Lung (tissue), 12 donors: ENCODE measurements around the gene NHS. TPM values are rescaled to one million over a fixed set of nuclear protein-coding genes. Genes with fewer than 3 reads are reported as not detected.

Experiments used
- ATAC-seq: fragments of 200-7000 bp; cut with Tn5 transposase; one replicate; pipeline ENCODE4 v1.9.1; 2020; ENCODE audit warnings: moderate number of reproducible peaks; ENCODE audit not compliant: insufficient read depth, low FRiP score
- DNase-seq, 3 donors: peaks; one replicate each; pipeline ENCODE4 v3.0.0-alpha.2; 2013 to 2017
- H3K27ac ChIP-seq, 2 donors: one replicate each; pipeline ENCODE4 v1.5.1; 2013; ENCODE audit warnings: mild to moderate bottlenecking in 2 of 2, moderate library complexity in 2 of 2, control low read depth in 1 of 2, inconsistent platforms in 1 of 2, low read depth in 1 of 2, low read length in 1 of 2
- H3K27me3 ChIP-seq, 3 donors: one replicate each; pipeline ENCODE4 v1.5.1; 2013; ENCODE audit warnings: low read length in 2 of 3; ENCODE audit not compliant: control insufficient read depth in 3 of 3, insufficient read depth in 3 of 3
- H3K36me3 ChIP-seq, 4 donors: one replicate each; pipeline ENCODE4 v1.5.1; 2013; ENCODE audit warnings: low read length in 4 of 4, mild to moderate bottlenecking in 1 of 4, moderate library complexity in 1 of 4; ENCODE audit not compliant: control insufficient read depth in 4 of 4, insufficient read depth in 4 of 4
- H3K4me1 ChIP-seq, 5 donors: one replicate each; pipeline ENCODE4 v1.5.1; 2013; ENCODE audit warnings: low read length in 5 of 5, mild to moderate bottlenecking in 2 of 5, moderate library complexity in 1 of 5; ENCODE audit not compliant: control insufficient read depth in 5 of 5, insufficient read depth in 5 of 5
- H3K4me3 ChIP-seq: one replicate; pipeline ENCODE4 v1.5.1; 2013; ENCODE audit warnings: mild to moderate bottlenecking, control low read depth, moderate library complexity
- H3K9ac ChIP-seq, 2 donors: one replicate each; pipeline ENCODE4 v1.5.1; 2013; ENCODE audit warnings: low read length in 2 of 2, control low read depth in 1 of 2; ENCODE audit not compliant: insufficient read depth in 1 of 2
- H3K9me3 ChIP-seq, 4 donors: one replicate each; pipeline ENCODE4 v1.5.1; 2013; ENCODE audit warnings: low read length in 3 of 4, mild to moderate bottlenecking in 1 of 4, moderate library complexity in 1 of 4; ENCODE audit not compliant: control insufficient read depth in 4 of 4, insufficient read depth in 3 of 4
- CTCF ChIP-seq: IDR thresholded peaks from 2 replicates; pipeline ENCODE4 v1.5.1; 2012; ENCODE audit warnings: mild to moderate bottlenecking; ENCODE audit errors: control extremely low read depth, extremely low read depth
- WGBS, 2 donors: extraction: QIAGEN DNeasy Blood & Tissue Kit; methylation state at CpG; one replicate each; pipeline ENCODE4 v1.1.7; 2013; 5-methylcytosine and 5-hydroxymethylcytosine counted together
- polyA plus RNA-seq, 2 donors: library from polyadenylated mRNA; stranded (reverse); fragments of 200-250 nt; gene quantifications; one replicate each; pipeline ENCODE4 v1.2.1, GENCODE V29; 2013
- total RNA-seq, 2 donors: library from RNA; depleted of rRNA in 1 of 2; stranded (reverse); fragments of >200 nt in 1 of 2; gene quantifications; one replicate each; pipeline ENCODE4 v1.2.1, GENCODE V29; 2014 to 2021
- donor health status: control.
- donor health status: control.
- donor health status: Bipolar disorder and iron deficiency.
- donor health status: healthy.
- donor health status: DM: yes; HTN: yes; CAD: no.

NHS gene
- total and polyA plus RNA-seq, 4 donors = 0.46 to 2.0 (median 1.4) TPM

DNA sequence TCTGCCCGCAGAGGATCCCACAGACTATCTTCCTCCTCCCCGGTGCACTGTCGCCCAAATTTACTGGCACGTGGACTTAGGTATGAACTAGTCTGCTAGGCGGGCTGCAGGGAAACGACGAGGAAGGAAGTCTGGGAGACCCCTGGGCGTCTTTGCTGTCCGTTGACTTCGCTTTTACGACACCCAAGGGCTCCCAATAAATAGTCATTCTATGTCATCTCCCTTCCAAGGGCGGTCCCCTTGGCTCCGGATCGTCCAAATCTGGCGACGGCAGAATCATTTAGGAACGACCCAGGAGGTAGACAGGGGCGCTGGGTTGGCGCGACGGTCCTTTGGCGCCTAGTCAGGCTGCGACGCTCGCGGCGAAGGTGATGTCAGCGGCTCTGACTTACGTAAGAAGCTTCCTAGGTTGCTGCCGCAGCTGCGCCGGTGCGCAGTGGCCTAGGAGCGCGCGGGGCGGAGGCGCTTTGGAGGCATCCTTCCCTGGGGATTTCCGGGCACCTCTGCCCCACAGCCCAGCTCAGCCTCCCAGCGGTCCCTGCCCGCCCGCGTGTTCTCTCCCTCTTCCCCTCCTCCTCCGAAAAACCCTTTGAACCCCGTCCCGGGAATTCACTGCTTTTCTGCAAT, 2.2 kb downstream of the NHS start:
- peak; percentile 22 to 33 (median 26) for DNase-seq
- Histone ChIP-seq H3K9me3 (peaks cover 0 to 10% (median 1%) of the 10 kb centered on the region in 4 donors), H3K4me3 (no peak overlapping the region), H3K27me3 (peaks cover 0 to 34% (median 12%) of the 10 kb centered on the region in 3 donors), H3K27ac (no peak overlapping the region), H3K9ac (no peak overlapping the region), H3K4me1 (peaks cover 0 to 12% (median 0%) of the 10 kb centered on the region in 5 donors), H3K36me3 (no peaks in the 10 kb centered on the region)
- no peak for ATAC-seq
- no peak for TF ChIP-seq CTCF
- WGBS, 2 donors = 1 to 32% methylated on average over 39 to 46 of the region's 46 CpGs

DNA sequence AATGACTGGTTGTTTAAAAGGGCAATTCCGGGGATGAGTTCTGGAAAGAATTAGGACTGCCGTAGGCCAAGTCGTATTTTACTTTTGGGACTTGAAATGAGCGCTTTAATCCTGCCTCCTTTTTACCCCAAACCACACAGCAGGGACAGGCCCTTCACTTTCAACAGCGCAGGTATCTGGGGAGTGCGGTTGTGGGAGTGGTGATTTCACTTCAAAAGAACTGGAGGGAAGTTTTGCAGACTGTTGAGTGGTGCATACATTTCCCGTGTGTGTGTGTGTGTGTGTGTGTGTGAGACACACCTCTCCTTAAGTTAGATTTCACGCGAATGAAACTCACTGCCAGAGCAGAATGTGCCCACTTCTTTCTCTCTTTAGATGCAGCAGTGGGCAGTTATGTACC, 2.8 kb downstream of the NHS start:
- H3K9me3 ChIP-seq = peaks cover 0 to 12% (median 4%) of the 10 kb centered on the region in 4 donors
- DNase-seq (peak in 2 of 3 donors; percentile 2 to 11), ATAC-seq (no peak)
- H3K27ac ChIP-seq = no peak overlapping the region
- H3K27me3 ChIP-seq = peaks cover 0 to 28% (median 8%) of the 10 kb centered on the region in 3 donors
- WGBS, 2 donors = 21 to 37% methylated on average over 9 of the region's 9 CpGs
- no peak for TF ChIP-seq CTCF
- no peak overlapping the region for H3K9ac ChIP-seq
- H3K4me1 ChIP-seq = peaks cover 0 to 12% (median 0%) of the 10 kb centered on the region in 5 donors
- H3K4me3 ChIP-seq = no peak overlapping the region
- H3K36me3 ChIP-seq = no peaks in the 10 kb centered on the region

DNA sequence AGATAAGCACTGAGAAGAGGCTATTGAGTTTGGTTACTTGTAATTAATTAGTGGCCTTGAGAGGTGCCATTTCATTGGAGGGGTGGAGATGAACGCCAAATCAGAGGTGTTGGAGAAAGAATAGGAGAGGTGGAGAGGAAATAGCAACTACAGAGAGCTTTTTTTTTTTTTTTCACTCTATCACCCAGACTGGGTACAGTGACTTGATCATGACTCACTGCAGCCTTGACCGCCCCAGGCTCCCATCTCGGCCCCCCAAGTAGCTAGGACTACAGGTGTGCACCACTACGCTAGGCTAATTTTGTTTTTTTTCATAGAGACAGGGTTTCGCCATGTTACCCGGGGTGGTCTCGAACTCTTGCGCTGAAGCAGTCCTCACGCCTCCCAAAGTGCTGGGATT, 5.2 kb downstream of the NHS start:
- no peak for TF ChIP-seq CTCF
- H3K4me1 ChIP-seq = peaks cover 0 to 9% (median 0%) of the 10 kb centered on the region in 5 donors
- no peak overlapping the region for H3K4me3 ChIP-seq
- no peak overlapping the region for H3K27ac ChIP-seq
- no peaks in the 10 kb centered on the region for H3K36me3 ChIP-seq
- no peak for ATAC-seq
- H3K27me3 ChIP-seq = peaks cover 0 to 26% (median 6%) of the 10 kb centered on the region in 3 donors
- no peak for DNase-seq
- 84 to 92% methylated on average over 9 of the region's 9 CpGs for WGBS, 2 donors
- no peak overlapping the region for H3K9ac ChIP-seq
- H3K9me3 ChIP-seq = peaks cover 0 to 12% (median 5%) of the 10 kb centered on the region in 4 donors
